H4 (cell line): ENCODE measurements around the gene CASP8AP2. TPM values are rescaled to one million over a fixed set of nuclear protein-coding genes. Genes with fewer than 3 reads are reported as not detected.
"Not testable (repeated sequence)": the region's sequence is repeated elsewhere in the genome, so short reads cannot be mapped to it uniquely, and the experiment has no call there.

Experiments
- DNase-seq: peaks from one replicate; pipeline ENCODE4 v3.0.0-alpha.2; 2015; ENCODE audit warnings: low spot score
- total RNA-seq: library from RNA; depleted of rRNA; stranded (reverse); fragments of >200 nt; shearing (Covaris generic); gene quantifications from 2 replicates; pipeline ENCODE4 v1.2.3, GENCODE V29; 2014; rRNA removed

Gene CASP8AP2
- total RNA-seq, 1 experiment from 2014 or later, result 5.1 TPM

GRCh38 chr6:89887452-89888137 is 57.9 kb downstream of the CASP8AP2 start:
- DNase-seq, result no peak

- no peak for DNase-seq
These were observed 58.4 kb downstream of the CASP8AP2 start for GRCh38 chr6:89888138-89888514.

GRCh38 chr6:89888871-89889270 is 59.2 kb downstream of the CASP8AP2 start:
- no peak for DNase-seq

- not testable (repeated sequence) for DNase-seq
These were observed 61.3 kb downstream of the CASP8AP2 start for GRCh38 chr6:89890845-89891528.

GRCh38 chr6:89892577-89892976 is 62.9 kb downstream of the CASP8AP2 start:
- DNase-seq, result not testable (repeated sequence)

- DNase-seq, result no peak
These were observed 64.5 kb downstream of the CASP8AP2 start, which contains the start of gene GJA10 for GRCh38 chr6:89894169-89894568. GJA10 (plus strand) TSS chr6:89894469; CDS start chr6:89894469, 0 bp downstream.

GRCh38 chr6:89895276-89895874 is 65.7 kb downstream of the CASP8AP2 start:
- peak; percentile 17 for DNase-seq

- DNase-seq, result not testable (repeated sequence)
These were observed 80.6 kb downstream of the CASP8AP2 start for GRCh38 chr6:89910001-89910901.

GRCh38 chr6:89910902-89911240 is 81.2 kb downstream of the CASP8AP2 start:
- DNase-seq, result no peak

GRCh38 chr6:89916136-89916920 is 86.6 kb downstream of the CASP8AP2 start:
- no peak for DNase-seq

GRCh38 chr6:89917216-89917615 is 87.5 kb downstream of the CASP8AP2 start:
- DNase-seq, result no peak

GRCh38 chr6:89917801-89918366 is 88.2 kb downstream of the CASP8AP2 start:
- no peak for DNase-seq

Other genes with a start within 250 kb of the CASP8AP2 start
- 8.4 and 15.8 TPM in 2 replicates for gene LYRM2, start 191.1 kb upstream of the CASP8AP2 start, total RNA-seq
- 4.1 and 8.7 TPM in 2 replicates for gene MDN1, start 10.1 kb upstream of the CASP8AP2 start, total RNA-seq
- not detected in 2 replicates for gene GJA10, start 64.6 kb downstream of the CASP8AP2 start, total RNA-seq